PC-3 (cell line): ENCODE data around the gene STX18. TPM values are rescaled to one million over a fixed set of nuclear protein-coding genes. Genes with fewer than 3 reads are reported as not detected.

ENCODE experiments used
- ATAC-seq: fragments of 200-7000 bp; cut with Tn5 transposase; 2 replicates; pipeline ENCODE4 v1.9.1; 2020; ENCODE audit warnings: mild to moderate bottlenecking, moderate library complexity
- BruUV-seq: library from RNA; stranded (reverse); fragments of 400-500 nt; replicated peaks from 2 replicates; lab custom pipeline; 2021; lab: Mats Ljungman, UMichigan
- CTCF ChIA-PET: fragments of 300-600 bp; sonication (Branson Sonifier 250); formaldehyde crosslinking; loops from one replicate; lab custom pipeline; 2022; ENCODE audit warnings: antibody characterized with exemption; lab: Charles Lee
- POLR2A ChIA-PET: fragments of 300-600 bp; sonication (Branson Sonifier 250); formaldehyde crosslinking; loops from one replicate; lab custom pipeline; 2022; ENCODE audit warnings: antibody characterized with exemption; ENCODE audit not compliant: unreplicated experiment; lab: Charles Lee
- DNase-seq: peaks from one replicate; pipeline ENCODE4 v3.0.0-alpha.2; 2015
- H2AFZ ChIP-seq: fragments of 300-600 bp; sonication (generic); 2 replicates; pipeline ENCODE4 v1.6.0; 2016; ENCODE audit warnings: antibody characterized with exemption, low read length
- H3F3A ChIP-seq: fragments of 300-600 bp; sonication (generic); one replicate; pipeline ENCODE4 v1.6.0; 2017; ENCODE audit warnings: antibody characterized with exemption, low read length, control low read depth, mild to moderate bottlenecking; ENCODE audit not compliant: unreplicated experiment
- H3K27ac ChIP-seq: fragments of 300-600 bp; sonication (generic); 2 replicates; pipeline ENCODE4 v1.5.1; 2016; ENCODE audit warnings: mild to moderate bottlenecking, low read length
- H3K27me3 ChIP-seq: fragments of 300-600 bp; sonication (generic); 2 replicates; pipeline ENCODE4 v1.6.1; 2016; ENCODE audit warnings: low read length, mixed read lengths
- H3K36me3 ChIP-seq: fragments of 300-600 bp; sonication (generic); 2 replicates; pipeline ENCODE4 v1.6.1; 2016; ENCODE audit warnings: low read depth, mixed run types, low read length, mixed read lengths
- H3K4me1 ChIP-seq: fragments of 300-600 bp; sonication (generic); 2 replicates; pipeline ENCODE4 v1.5.1; 2016; ENCODE audit warnings: low read length; ENCODE audit not compliant: insufficient read depth
- H3K4me2 ChIP-seq: fragments of 300-600 bp; sonication (generic); 2 replicates; pipeline ENCODE4 v1.6.0; 2016; ENCODE audit warnings: low read length
- H3K4me3 ChIP-seq: fragments of 300-600 bp; sonication (generic); 2 replicates; pipeline ENCODE4 v1.5.1; 2016; ENCODE audit warnings: mild to moderate bottlenecking, low read length, mixed read lengths
- H3K79me2 ChIP-seq: fragments of 300-600 bp; sonication (generic); 2 replicates; pipeline ENCODE4 v1.6.1; 2017; ENCODE audit warnings: low read length, mixed read lengths
- H3K9ac ChIP-seq: fragments of 300-600 bp; sonication (generic); 2 replicates; pipeline ENCODE4 v1.6.0; 2016; ENCODE audit warnings: mild to moderate bottlenecking, low read length
- H3K9me2 ChIP-seq: fragments of 300-600 bp; sonication (generic); replicated peaks from 2 replicates; pipeline ENCODE4 v1.6.1; 2016; ENCODE audit warnings: mixed run types, low read length, mixed read lengths
- H3K9me3 ChIP-seq: fragments of 300-600 bp; sonication (generic); 2 replicates; pipeline ENCODE4 v1.6.1; 2016; ENCODE audit warnings: low read length, mixed read lengths
- H4K20me1 ChIP-seq: fragments of 300-600 bp; sonication (generic); 2 replicates; pipeline ENCODE4 v1.6.1; 2016; ENCODE audit warnings: low read length, mixed read lengths
- CTCF ChIP-seq: fragments of 300-600 bp; sonication (generic); conservative IDR thresholded peaks from 2 replicates; pipeline ENCODE4 v1.5.1; 2017; ENCODE audit warnings: antibody characterized with exemption, low read depth, mild to moderate bottlenecking, low read length
- EZH2 ChIP-seq: fragments of 300-600 bp; sonication (generic); IDR thresholded peaks from one replicate; pipeline ENCODE4 v1.6.1; 2017; ENCODE audit warnings: antibody characterized with exemption, mild to moderate bottlenecking, low read length; ENCODE audit not compliant: unreplicated experiment
- EZH2phosphoT487 ChIP-seq: fragments of 300-600 bp; sonication (generic); IDR thresholded peaks from 2 replicates; pipeline ENCODE4 v1.6.1; 2018; ENCODE audit warnings: mild to moderate bottlenecking, antibody characterized with exemption, low read length, borderline replicate concordance
- intact Hi-C: fragments of 100-400 bp; cut with micrococcal nuclease; formaldehyde crosslinking; loops from 2 replicates; pipeline ENCODE4 v1.9.0; 2023
- total RNA-seq: library from RNA; depleted of rRNA; stranded (reverse); fragments of >200 nt; gene quantifications from 2 replicates; pipeline ENCODE4 v1.2.3, GENCODE V29; 2014

Gene STX18
- total RNA-seq, 1 experiment from 2014 or later = 25.0 TPM

DNA sequence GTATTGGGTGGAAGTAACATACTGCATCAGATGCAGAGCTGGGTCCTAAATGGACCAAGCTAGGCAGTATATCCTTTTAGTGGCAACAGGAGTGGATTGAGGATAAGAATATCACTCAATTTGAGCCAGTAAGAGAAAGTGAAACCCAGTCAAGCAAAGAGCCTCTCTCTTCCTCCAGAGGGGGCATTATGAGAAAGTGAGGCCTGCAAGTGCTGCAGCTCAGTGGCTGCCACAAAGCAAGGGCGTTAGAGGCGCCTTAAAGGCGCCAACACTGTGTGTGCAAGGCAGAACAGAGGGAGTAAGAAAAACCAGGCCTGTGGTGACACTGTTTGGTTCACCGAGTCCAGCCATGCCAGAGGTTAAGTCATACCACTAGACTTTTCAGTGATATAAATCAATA is 17.5 kb downstream of the STX18 start:
- BruUV-seq = no TSS peak
- TF ChIP-seq EZH2phosphoT487 = no peak
- no peak for TF ChIP-seq EZH2
- no peak for TF ChIP-seq CTCF

DNA sequence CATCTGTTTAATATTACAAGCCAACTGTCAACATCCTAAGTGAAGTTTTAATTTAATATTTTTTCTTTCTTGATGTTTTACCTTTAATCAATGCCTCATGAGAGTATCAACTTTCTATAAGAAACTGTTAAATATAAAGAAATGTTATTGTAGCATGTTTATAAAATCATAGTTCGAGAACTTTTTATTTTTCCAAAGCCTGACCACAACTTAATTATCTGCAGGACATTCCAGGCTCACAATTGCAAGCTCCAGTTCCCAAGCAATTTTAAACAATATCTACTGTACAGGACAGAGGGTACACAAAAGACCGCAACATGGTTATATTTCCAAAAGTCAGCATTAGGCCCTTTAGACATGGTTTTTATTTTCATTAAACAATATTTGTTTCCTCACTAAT is 20.1 kb downstream of the STX18 start:
- intact Hi-C loops = no loop called here
- BruUV-seq = no TSS peak
- POLR2A ChIA-PET = no interaction called here

More for the DNA sequence above, 17.5 kb downstream of the STX18 start:
- no peak for ATAC-seq
- H3K4me3 ChIP-seq = no peak overlapping the region
- no peaks in the 10 kb centered on the region for H3F3A ChIP-seq
- H3K9me2 ChIP-seq = no peaks in the 10 kb centered on the region
- intact Hi-C loops = no loop called here
- no peak for DNase-seq
- no peaks in the 10 kb centered on the region; the same call in 1 of the 2 replicates for H3K36me3 ChIP-seq
- no peak overlapping the region for H3K4me2 ChIP-seq
- H4K20me1 ChIP-seq = no peaks in the 10 kb centered on the region
- H3K9ac ChIP-seq = no peak overlapping the region
- no peaks in the 10 kb centered on the region for H3K27me3 ChIP-seq
- no peak overlapping the region for H3K27ac ChIP-seq
- ChIA-PET POLR2A (no interaction called here), CTCF (no interaction called here)
- H3K4me1 ChIP-seq = no peaks in the 10 kb centered on the region
- 0 out of 2 replicates have a peak, but pooled peaks cover 15% of the 10 kb centered on the region for H3K79me2 ChIP-seq
- H3K9me3 ChIP-seq = no peaks in the 10 kb centered on the region
- H2AFZ ChIP-seq = no peak overlapping the region

More for the DNA sequence above, 20.1 kb downstream of the STX18 start:
- Histone ChIP-seq H3K4me2 (no peak overlapping the region), H3K27ac (no peak overlapping the region), H3K4me3 (no peak overlapping the region), H3K9me3 (no peaks in the 10 kb centered on the region), H4K20me1 (peaks cover 5% of the 10 kb centered on the region; the same call in 1 of the 2 replicates), H3K27me3 (no peaks in the 10 kb centered on the region), H3K36me3 (no peaks in the 10 kb centered on the region; the same call in 1 of the 2 replicates), H3K9me2 (no peaks in the 10 kb centered on the region), H3K4me1 (no peaks in the 10 kb centered on the region), H3K9ac (no peak overlapping the region), H3K79me2 (peaks cover 30% of the 10 kb centered on the region), H3F3A (no peaks in the 10 kb centered on the region), H2AFZ (no peak overlapping the region)
- no peak for DNase-seq
- CTCF ChIA-PET = no interaction called here
- no peak for TF ChIP-seq CTCF
- TF ChIP-seq EZH2 = no peak
- TF ChIP-seq EZH2phosphoT487 = no peak
- ATAC-seq = no peak
